GM18505 (cell line): ENCODE data around the gene MARCHF5.
A peak's percentile ranks its signal among the peaks of the same experiment; 100 is the strongest.

Experiments
- ATAC-seq: cut with Tn5 transposase; IDR thresholded peaks from one replicate; pipeline ENCODE4 v1.9.1; 2021; ENCODE audit not compliant: unreplicated experiment
- POLR2A ChIP-seq: IDR thresholded peaks from 4 replicates; pipeline ENCODE4 v1.6.1; 2011; ENCODE audit warnings: borderline replicate concordance; ENCODE audit not compliant: insufficient read depth, insufficient read length; ENCODE audit errors: extremely low read depth

The MARCHF5 gene

GRCh38 chr10:92278996-92279696 lies 11.8 kb upstream of the MARCHF5 start:
- no peak for ATAC-seq
- no peak for TF ChIP-seq POLR2A

GRCh38 chr10:92284112-92284704 lies 6.8 kb upstream of the MARCHF5 start:
- ATAC-seq, result no peak
- TF ChIP-seq POLR2A, result no peak

GRCh38 chr10:92290076-92290836 lies 711 bp upstream of the MARCHF5 start:
- ATAC-seq, result peak; percentile 10
- TF ChIP-seq POLR2A, result no peak

GRCh38 chr10:92291616-92291865 lies 574 bp downstream of the MARCHF5 start:
- ATAC-seq, result no peak
- no peak for TF ChIP-seq POLR2A

GRCh38 chr10:92291921-92292845 lies 1.2 kb downstream of the MARCHF5 start:
- ATAC-seq, result no peak
- TF ChIP-seq POLR2A, result no peak

DNA sequence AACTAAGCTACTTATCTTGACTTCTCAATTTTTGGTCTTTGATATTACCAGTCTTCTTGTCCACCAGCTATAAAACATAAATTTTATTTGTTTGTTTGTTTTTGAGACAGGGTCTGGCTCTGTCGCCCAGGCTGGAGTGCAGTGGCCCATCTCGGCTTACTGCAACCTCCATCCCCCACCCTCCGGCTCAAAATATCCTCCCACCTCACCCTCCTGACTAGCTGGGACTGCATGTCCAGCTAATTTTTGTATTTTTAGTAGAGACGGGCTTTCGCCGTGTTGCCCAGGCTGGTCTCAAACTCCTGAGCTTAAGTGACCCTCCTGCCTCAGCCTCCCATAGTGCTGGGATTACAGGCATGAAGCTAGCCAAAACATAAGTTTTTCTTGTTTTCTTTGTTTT lies 7.5 kb downstream of the MARCHF5 start:
- TF ChIP-seq POLR2A, result no peak
- no peak for ATAC-seq

- no peak for TF ChIP-seq POLR2A
- ATAC-seq, result no peak
Observed at GRCh38 chr10:92303096-92303495, 12.1 kb downstream of the MARCHF5 start.

GRCh38 chr10:92304061-92304460 lies 13.1 kb downstream of the MARCHF5 start:
- ATAC-seq, result no peak
- TF ChIP-seq POLR2A, result no peak

DNA sequence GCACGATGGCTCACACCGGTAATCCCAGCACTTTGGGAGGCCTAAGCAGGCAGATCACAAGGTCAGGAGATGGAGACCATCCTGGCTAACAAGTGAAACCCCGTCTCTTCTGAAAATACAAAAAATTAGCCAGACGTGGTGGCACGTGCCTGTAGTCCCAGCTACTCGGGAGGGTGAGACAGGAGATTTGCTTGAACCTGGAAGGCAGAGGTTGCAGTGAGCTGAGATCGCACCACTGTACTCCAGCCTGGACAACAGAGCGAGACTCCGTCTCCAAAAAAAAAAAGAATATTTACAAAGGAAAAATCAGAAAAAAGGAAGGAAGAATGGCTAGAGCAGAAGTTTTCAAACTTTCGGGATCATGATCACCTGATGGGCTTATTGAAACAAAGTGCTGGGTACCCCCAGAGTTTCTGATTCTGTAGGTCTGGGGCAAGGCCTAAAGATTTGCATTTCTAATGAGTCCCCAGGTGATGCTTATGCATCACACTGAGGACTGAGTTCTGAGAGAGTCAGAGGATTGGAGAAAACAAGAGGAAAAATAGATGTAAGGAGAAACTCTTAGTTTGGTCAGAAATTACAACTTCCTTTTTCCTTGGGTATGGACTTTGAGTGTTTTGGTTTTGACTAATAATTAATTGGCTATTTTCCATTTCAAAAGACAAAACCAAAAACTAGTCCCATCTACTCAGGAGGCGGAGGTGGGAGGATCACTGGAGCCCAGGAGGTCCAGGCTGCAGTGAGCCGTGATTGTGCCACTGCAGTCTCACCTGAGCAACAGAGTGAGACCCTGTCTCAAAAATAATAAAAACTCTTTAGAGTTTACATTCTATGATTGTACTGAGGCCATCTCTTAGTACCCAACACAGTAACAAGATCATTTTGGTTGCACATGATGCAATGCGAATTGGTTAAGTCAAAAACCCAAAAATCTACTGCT lies 14.4 kb downstream of the MARCHF5 start:
- no peak for TF ChIP-seq POLR2A
- no peak for ATAC-seq

- TF ChIP-seq POLR2A, result no peak
Observed at GRCh38 chr10:92309272-92309671, 18.3 kb downstream of the MARCHF5 start.

DNA sequence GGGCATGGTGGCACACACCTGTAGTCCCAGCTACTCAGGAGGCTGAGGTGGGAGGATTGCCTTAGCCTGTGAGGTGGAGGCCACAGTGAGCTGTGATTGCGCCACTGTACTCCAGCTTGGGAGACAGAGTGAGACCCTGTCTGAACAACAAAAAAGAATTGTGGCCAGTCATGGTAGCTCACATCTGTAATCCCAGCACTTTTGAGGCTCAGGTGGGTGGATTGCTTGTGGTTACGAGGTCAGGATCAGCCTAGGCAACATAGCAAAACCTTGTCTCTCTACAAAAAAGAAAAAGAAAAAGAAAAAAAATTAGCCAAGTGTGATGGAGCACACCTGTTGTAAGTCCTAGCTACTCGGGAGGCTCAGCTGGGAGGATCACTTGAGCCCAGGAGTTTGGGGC lies 22.8 kb downstream of the MARCHF5 start:
- no peak for TF ChIP-seq POLR2A
- no peak for ATAC-seq

More at GRCh38 chr10:92309272-92309671, 18.3 kb downstream of the MARCHF5 start:
- ATAC-seq, result no peak

GRCh38 chr10:92316610-92317009 lies 25.6 kb downstream of the MARCHF5 start:
- TF ChIP-seq POLR2A, result no peak
- ATAC-seq, result no peak

DNA sequence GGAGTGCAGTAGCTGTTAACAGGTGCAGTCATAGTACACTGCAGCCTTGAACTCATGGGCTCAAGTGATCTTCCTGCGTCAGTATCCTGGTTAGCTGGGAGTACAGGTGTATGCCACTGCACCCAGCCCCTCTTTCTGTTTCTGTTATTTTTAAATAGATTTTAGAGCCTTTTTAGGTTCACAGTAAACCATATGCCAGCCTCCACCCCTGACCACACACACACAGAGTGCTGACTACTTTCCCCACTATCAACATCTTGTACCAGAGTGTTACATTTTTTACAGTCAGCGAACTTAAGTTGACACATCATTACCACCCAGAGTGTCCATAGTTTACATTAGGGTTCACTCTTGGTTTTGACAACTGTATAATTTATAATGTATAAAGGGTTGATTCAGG lies 32.1 kb downstream of the MARCHF5 start:
- no peak for ATAC-seq
- no peak for TF ChIP-seq POLR2A
